HepG2 (cell line): ENCODE measurements around the gene RNASE13. TPM values are rescaled to one million over a fixed set of nuclear protein-coding genes. Genes with fewer than 3 reads are reported as not detected.

Experiments used
- ELF1 ChIP-seq: sonication (generic); formaldehyde crosslinking; IDR thresholded peaks from 2 replicates; pipeline ENCODE4 v1.4.0; 2020; ENCODE audit warnings: missing genetic modification reagents
- FIP1L1 ChIP-seq: fragments of 200-400 bp; formaldehyde crosslinking; IDR thresholded peaks from 2 replicates; pipeline ENCODE4 v1.6.1; 2018; ENCODE audit warnings: low read depth, mild to moderate bottlenecking, low read length, moderate library complexity, borderline replicate concordance; ENCODE audit not compliant: insufficient read depth
- HMG20B ChIP-seq: conservative IDR thresholded peaks from 2 replicates; pipeline ENCODE4 v1.6.1; 2016; ENCODE audit warnings: missing genetic modification reagents, missing compliant biosample characterization
- NRL ChIP-seq: sonication (generic); formaldehyde crosslinking; IDR thresholded peaks from 2 replicates; pipeline ENCODE4 v1.5.0; 2020; ENCODE audit warnings: missing genetic modification reagents, mild to moderate bottlenecking, moderate library complexity, borderline replicate concordance
- PHB2 ChIP-seq: fragments of 450-650 bp; IDR thresholded peaks from 2 replicates; pipeline ENCODE4 v1.6.1; 2018; ENCODE audit not compliant: partially characterized antibody
- RBAK ChIP-seq: sonication (generic); formaldehyde crosslinking; IDR thresholded peaks from 2 replicates; pipeline ENCODE4 v1.5.1; 2020; ENCODE audit warnings: mild to moderate bottlenecking, missing genetic modification reagents
- ZFP37 ChIP-seq: sonication (generic); formaldehyde crosslinking; IDR thresholded peaks from 2 replicates; pipeline ENCODE4 v1.4.0; 2020; ENCODE audit warnings: missing genetic modification reagents, borderline replicate concordance
- ZNF143 ChIP-seq: sonication (generic); formaldehyde crosslinking; IDR thresholded peaks from 2 replicates; pipeline ENCODE4 v1.4.0; 2020; ENCODE audit warnings: missing genetic modification reagents
- ZNF251 ChIP-seq: sonication (generic); formaldehyde crosslinking; IDR thresholded peaks from 2 replicates; pipeline ENCODE4 v1.9.0; 2021; ENCODE audit warnings: mild to moderate bottlenecking, missing genetic modification reagents
- ZNF329 ChIP-seq: sonication (generic); formaldehyde crosslinking; IDR thresholded peaks from 2 replicates; pipeline ENCODE4 v1.9.0; 2021; ENCODE audit warnings: low read depth, mild to moderate bottlenecking, missing genetic modification reagents
- ZNF333 ChIP-seq: sonication (generic); formaldehyde crosslinking; IDR thresholded peaks from 2 replicates; pipeline ENCODE4 v1.4.0; 2020; ENCODE audit warnings: mild to moderate bottlenecking, missing genetic modification reagents, borderline replicate concordance
- ZNF547 ChIP-seq: sonication (generic); formaldehyde crosslinking; IDR thresholded peaks from 2 replicates; pipeline ENCODE4 v1.5.1; 2020; ENCODE audit warnings: mild to moderate bottlenecking, missing genetic modification reagents
- ZNF776 ChIP-seq: sonication (generic); formaldehyde crosslinking; IDR thresholded peaks from 2 replicates; pipeline ENCODE4 v1.4.0; 2020; ENCODE audit warnings: mild to moderate bottlenecking, missing genetic modification reagents
- polyA plus RNA-seq, 8 experiments: library from polyadenylated mRNA; depleted of rRNA in 3 of 8; stranded (reverse) in 7 of 8; unstranded in 1 of 8; fragments of >200 nt; fragmentation: Illumina TruSeq in 4 of 8; extraction: Trizol in 4 of 8; gene quantifications; 2 replicates each; pipeline versions ENCODE4 v1.2.1 to v1.2.3, GENCODE V29; 2011 to 2016; ENCODE audit warnings: low read depth in 4 of 8, missing spikeins in 1 of 8, mixed read lengths in 1 of 8; ENCODE audit not compliant: insufficient read depth in 1 of 8
- total RNA-seq, 5 experiments: library from RNA; depleted of rRNA; stranded (reverse); fragments of >200 nt; fragmentation: Illumina TruSeq; extraction: Trizol; gene quantifications; 2 replicates each; pipeline ENCODE4 v1.2.3, GENCODE V29; 2016; ENCODE audit warnings: low read depth in 1 of 5
- TF ChIP-seq, protein P1 (sequence below): sonication (generic); formaldehyde crosslinking; IDR thresholded peaks from 2 replicates; pipeline ENCODE4 v1.9.0; 2021; ENCODE audit warnings: missing genetic modification reagents, mild to moderate bottlenecking, borderline replicate concordance
- TF ChIP-seq, protein P2 (sequence below): sonication (generic); formaldehyde crosslinking; IDR thresholded peaks from 2 replicates; pipeline ENCODE4 v1.5.0; 2020; ENCODE audit warnings: mild to moderate bottlenecking, missing genetic modification reagents
- TF ChIP-seq, protein P3 (sequence below): sonication (generic); formaldehyde crosslinking; conservative IDR thresholded peaks from 2 replicates; pipeline ENCODE4 v1.4.0; 2020; ENCODE audit warnings: missing genetic modification reagents
- TF ChIP-seq, protein P4 (sequence below): fragments of 450-650 bp; IDR thresholded peaks from 2 replicates; pipeline ENCODE4 v1.6.1; 2016
- TF ChIP-seq, protein P5 (sequence below): sonication (generic); formaldehyde crosslinking; conservative IDR thresholded peaks from 2 replicates; pipeline ENCODE4 v1.8.0; 2022; ENCODE audit warnings: mild to moderate bottlenecking, moderate library complexity, missing genetic modification reagents
- TF ChIP-seq, protein P6 (sequence below): sonication (generic); formaldehyde crosslinking; IDR thresholded peaks from 2 replicates; pipeline ENCODE4 v1.4.0; 2020; ENCODE audit warnings: low read depth, missing genetic modification reagents

RNASE13 gene
- total and polyA plus RNA-seq, 2 of the 13 experiments (the other 11 are each of a cell fraction or from before 2014, with no cell fraction given): 1.0 TPM; not detected in 1

DNA sequence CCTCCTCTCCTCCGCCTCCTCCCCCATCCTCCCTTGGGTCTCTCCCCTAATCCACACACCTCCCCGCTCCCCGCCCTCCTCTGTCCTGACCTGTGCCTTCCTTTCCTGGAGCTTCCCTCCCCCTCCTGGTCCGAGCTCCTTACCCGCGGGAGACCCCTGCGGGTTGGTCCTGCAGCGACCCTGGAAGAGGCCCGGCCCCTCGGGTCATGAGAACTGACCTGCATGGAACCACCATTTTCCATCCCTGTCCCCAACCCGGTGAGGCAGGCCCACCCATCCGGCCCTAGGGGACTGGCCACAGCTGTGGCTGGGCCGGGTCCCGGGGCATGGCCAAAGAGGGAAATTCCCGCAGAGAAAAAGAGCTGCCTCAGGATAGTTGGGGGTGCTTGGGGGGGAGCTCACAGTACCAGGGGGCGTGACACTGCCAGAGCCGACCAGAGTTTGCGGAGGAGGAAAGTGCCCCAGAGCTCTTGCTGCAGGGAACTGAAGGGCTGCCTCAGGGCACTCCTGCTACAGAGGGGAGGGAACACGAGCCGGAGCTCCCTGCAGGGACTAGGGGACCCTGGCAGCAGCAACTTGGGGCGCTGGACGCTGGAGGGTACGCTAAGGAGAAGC lies 36.1 kb upstream of the RNASE13 start (continued):
- TF ChIP-seq, protein P1, sequence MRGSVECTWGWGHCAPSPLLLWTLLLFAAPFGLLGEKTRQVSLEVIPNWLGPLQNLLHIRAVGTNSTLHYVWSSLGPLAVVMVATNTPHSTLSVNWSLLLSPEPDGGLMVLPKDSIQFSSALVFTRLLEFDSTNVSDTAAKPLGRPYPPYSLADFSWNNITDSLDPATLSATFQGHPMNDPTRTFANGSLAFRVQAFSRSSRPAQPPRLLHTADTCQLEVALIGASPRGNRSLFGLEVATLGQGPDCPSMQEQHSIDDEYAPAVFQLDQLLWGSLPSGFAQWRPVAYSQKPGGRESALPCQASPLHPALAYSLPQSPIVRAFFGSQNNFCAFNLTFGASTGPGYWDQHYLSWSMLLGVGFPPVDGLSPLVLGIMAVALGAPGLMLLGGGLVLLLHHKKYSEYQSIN (CRISPR knock-in tag): no peak
- TF ChIP-seq, protein P2, sequence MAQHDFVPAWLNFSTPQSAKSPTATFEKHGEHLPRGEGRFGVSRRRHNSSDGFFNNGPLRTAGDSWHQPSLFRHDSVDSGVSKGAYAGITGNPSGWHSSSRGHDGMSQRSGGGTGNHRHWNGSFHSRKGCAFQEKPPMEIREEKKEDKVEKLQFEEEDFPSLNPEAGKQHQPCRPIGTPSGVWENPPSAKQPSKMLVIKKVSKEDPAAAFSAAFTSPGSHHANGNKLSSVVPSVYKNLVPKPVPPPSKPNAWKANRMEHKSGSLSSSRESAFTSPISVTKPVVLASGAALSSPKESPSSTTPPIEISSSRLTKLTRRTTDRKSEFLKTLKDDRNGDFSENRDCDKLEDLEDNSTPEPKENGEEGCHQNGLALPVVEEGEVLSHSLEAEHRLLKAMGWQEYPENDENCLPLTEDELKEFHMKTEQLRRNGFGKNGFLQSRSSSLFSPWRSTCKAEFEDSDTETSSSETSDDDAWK: no peak
- TF ChIP-seq NRL (CRISPR knock-in tag) (peak; percentile 95), HMG20B (CRISPR knock-in tag) (no peak), ZNF251 (CRISPR knock-in tag) (0 out of 2 replicates have a peak, but pooled peaks have one; percentile 59), FIP1L1 (no peak), ZNF333 (no peak), RBAK (CRISPR knock-in tag) (no peak; the same call in 1 of the 2 replicates), ELF1 (CRISPR knock-in tag) (no peak), ZNF143 (CRISPR knock-in tag) (no peak; the same call in 1 of the 2 replicates), ZNF547 (CRISPR knock-in tag) (no peak), PHB2 (no peak), ZNF329 (no peak), ZFP37 (CRISPR knock-in tag) (no peak), ZNF776 (CRISPR knock-in tag) (no peak)
- TF ChIP-seq, protein P3, sequence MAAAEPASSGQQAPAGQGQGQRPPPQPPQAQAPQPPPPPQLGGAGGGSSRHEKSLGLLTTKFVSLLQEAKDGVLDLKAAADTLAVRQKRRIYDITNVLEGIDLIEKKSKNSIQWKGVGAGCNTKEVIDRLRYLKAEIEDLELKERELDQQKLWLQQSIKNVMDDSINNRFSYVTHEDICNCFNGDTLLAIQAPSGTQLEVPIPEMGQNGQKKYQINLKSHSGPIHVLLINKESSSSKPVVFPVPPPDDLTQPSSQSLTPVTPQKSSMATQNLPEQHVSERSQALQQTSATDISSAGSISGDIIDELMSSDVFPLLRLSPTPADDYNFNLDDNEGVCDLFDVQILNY (CRISPR knock-in tag): no peak
- TF ChIP-seq, protein P4, sequence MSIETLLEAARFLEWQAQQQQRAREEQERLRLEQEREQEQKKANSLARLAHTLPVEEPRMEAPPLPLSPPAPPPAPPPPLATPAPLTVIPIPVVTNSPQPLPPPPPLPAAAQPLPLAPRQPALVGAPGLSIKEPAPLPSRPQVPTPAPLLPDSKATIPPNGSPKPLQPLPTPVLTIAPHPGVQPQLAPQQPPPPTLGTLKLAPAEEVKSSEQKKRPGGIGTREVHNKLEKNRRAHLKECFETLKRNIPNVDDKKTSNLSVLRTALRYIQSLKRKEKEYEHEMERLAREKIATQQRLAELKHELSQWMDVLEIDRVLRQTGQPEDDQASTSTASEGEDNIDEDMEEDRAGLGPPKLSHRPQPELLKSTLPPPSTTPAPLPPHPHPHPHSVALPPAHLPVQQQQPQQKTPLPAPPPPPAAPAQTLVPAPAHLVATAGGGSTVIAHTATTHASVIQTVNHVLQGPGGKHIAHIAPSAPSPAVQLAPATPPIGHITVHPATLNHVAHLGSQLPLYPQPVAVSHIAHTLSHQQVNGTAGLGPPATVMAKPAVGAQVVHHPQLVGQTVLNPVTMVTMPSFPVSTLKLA: no peak
- TF ChIP-seq, protein P5, sequence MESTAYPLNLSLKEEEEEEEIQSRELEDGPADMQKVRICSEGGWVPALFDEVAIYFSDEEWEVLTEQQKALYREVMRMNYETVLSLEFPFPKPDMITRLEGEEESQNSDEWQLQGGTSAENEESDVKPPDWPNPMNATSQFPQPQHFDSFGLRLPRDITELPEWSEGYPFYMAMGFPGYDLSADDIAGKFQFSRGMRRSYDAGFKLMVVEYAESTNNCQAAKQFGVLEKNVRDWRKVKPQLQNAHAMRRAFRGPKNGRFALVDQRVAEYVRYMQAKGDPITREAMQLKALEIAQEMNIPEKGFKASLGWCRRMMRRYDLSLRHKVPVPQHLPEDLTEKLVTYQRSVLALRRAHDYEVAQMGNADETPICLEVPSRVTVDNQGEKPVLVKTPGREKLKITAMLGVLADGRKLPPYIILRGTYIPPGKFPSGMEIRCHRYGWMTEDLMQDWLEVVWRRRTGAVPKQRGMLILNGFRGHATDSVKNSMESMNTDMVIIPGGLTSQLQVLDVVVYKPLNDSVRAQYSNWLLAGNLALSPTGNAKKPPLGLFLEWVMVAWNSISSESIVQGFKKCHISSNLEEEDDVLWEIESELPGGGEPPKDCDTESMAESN (CRISPR knock-in tag): no peak
- TF ChIP-seq, protein P6, sequence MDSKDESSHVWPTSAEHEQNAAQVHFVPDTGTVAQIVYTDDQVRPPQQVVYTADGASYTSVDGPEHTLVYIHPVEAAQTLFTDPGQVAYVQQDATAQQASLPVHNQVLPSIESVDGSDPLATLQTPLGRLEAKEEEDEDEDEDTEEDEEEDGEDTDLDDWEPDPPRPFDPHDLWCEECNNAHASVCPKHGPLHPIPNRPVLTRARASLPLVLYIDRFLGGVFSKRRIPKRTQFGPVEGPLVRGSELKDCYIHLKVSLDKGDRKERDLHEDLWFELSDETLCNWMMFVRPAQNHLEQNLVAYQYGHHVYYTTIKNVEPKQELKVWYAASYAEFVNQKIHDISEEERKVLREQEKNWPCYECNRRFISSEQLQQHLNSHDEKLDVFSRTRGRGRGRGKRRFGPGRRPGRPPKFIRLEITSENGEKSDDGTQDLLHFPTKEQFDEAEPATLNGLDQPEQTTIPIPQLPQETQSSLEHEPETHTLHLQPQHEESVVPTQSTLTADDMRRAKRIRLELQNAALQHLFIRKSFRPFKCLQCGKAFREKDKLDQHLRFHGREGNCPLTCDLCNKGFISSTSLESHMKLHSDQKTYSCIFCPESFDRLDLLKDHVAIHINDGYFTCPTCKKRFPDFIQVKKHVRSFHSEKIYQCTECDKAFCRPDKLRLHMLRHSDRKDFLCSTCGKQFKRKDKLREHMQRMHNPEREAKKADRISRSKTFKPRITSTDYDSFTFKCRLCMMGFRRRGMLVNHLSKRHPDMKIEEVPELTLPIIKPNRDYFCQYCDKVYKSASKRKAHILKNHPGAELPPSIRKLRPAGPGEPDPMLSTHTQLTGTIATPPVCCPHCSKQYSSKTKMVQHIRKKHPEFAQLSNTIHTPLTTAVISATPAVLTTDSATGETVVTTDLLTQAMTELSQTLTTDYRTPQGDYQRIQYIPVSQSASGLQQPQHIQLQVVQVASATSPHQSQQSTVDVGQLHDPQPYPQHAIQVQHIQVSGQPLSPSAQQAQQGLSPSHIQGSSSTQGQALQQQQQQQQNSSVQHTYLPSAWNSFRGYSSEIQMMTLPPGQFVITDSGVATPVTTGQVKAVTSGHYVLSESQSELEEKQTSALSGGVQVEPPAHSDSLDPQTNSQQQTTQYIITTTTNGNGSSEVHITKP: no peak
